Activated CD4-positive, alpha-beta T cell treated with anti-CD3 and anti-CD28 coated beads, Interleukin-2, amount 50 U/mL, for 16 hours (primary cell): ENCODE results near the gene PRCC.

Experiments used
- DNase-seq: peaks from one replicate; pipeline ENCODE4 v3.0.0-alpha.2; 2020

Gene PRCC

DNA sequence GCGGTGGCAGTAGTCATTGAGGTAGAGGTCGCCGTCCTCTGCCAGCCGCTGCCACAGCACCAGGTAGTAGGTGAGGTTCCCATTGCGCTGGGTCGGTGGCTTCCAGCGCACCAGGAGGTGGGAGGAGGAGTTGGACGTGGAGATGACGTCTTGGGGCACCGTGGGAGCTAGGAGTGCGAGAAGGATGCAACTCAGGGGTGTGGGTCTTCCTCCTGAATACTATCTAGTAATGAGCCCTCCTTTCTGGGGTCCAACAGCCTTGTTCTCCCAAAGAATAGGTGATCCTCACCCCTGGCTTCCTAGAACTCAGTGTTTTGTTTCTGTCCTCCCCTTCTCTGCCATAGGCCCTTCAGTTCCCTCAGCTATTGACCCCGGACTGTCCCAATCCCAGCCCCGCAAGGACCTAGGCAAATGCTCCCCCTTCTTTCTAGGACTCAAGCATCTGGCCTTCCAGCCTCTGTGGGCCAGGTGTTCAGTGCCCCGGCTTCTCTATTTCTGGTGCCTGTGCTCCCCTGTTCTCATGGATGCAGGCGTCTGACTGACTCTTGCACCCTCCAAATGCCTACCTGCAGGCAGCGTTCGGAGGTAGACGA, 78.7 kb downstream of the PRCC start:
- DNase-seq = no peak

DNA sequence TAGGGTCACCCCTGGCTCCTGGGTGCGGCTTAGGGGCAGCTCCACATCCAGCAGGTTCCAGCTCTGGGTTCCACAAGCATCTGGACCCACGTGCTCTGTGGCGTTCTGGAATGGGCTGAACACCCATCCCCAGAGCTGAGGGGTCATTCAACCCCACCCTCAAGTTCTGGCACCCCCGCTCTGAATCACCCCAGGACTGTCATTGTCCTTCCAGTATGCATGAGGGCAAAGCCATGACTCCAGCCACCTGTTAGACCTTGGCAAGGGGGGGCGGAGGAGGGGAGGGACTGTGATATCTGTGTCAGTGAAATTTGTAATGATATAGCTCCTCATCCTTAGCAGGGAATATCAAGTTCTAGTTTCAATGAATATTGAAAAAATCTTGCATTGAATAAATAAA, 79.3 kb downstream of the PRCC start:
- DNase-seq = no peak

DNA sequence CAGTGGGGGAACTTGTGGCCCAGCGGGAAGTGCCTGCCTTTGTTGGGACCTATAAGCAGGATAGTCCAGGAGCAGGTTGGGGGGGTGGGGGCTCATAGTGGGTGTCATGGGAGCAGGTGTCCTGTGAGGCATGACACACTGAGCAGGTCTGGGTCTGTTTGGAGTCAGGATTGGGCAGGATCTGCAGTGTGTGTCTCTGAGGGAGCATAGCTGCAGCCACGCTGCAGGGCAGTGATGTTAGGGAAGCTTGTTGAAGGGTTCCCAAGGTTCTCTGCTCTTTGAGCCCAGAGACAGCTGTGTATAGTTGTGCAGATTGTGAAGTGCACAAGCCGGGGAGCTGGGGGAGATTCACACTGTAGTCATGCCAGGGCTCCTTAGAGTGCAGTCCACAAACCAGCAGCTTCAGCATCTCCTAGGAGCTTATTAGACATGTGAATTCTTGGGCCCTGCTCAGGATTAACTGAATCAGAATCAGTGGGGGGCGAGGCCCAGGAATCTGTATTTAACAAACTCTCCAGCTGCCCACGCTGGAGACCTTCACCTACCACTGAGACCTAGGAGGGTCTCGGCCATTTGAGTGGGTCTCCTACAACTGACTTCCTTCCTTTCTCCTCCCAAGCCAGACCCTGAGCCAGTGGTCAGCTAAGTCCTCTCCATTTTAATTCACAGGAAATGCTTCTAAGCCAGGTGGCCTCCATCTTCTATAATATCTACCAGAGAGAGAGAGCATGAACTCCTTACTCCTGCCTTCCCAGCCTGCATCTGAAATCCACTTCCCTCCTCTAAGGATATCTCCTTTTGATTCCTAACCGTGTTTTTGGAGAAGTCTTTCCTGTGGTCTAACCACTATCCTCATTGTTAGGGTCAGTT, 80.5 kb downstream of the PRCC start:
- DNase-seq = no peak

DNA sequence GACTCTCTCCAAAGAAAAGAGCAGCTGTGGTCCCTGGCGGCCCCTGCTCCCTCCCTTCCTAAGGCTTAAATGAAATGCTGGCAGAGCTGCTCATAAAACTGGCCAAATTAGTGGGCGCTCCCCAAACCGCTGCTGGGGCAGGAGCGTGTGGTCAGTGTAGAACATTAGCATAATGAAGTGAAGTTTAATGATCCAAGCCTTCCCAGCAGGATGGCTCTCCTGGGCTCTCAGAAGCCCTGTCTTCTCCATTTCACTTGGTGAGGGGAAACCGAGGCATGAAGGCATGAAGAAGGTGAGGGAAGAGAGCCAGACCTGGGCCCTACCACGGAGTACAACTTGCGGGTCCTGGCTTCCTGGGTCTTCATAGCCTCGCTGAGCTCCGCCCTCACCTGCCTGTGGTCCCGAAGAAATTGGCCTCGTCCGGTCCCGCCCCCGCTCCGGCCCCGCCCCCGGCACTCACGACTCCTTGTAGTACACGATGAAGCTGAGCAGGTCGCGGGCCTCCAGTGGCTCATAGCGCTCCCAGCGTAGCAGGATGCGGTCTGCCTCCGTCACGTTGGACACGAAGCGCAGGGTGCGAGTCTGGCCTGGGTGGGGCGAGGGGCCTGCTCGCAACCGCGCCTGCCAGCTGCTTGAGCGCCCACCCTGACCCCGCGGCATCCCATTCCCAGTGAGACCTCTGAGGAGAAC, 81.3 kb downstream of the PRCC start:
- DNase-seq = peak; percentile 62

DNA sequence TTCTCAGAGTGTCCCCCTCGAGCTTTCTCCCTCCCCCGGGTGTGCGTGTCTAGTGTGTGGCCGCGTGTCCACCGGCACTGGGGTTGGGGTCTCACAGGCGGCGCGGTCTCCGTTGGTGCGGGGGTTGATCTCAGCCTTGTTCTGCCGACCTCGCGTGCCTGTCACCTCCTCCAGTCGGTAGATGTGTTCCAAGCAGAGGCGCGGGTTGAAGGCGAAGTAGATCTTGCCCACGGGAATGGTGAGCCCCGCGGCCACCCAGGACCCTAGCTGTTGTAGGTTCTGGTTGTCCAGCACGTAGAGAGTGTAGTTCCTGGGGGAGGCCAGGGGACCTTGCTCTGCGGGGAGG, 81.8 kb downstream of the PRCC start:
- DNase-seq = no peak
